Stomach (tissue), 4 donors: ENCODE results near the gene CYP3A5.

Experiments
- POLR2A ChIP-seq, 4 donors: fragments of 450-650 bp; IDR thresholded peaks; one replicate each; pipeline ENCODE4 v1.6.1; 2016; ENCODE audit warnings: antibody characterized with exemption in 4 of 4, control low read depth in 2 of 4, mild to moderate bottlenecking in 1 of 4, moderate library complexity in 1 of 4
- POLR2AphosphoS5 ChIP-seq, 3 donors: sonication (generic); formaldehyde crosslinking; IDR thresholded peaks; one replicate each; pipeline ENCODE4 v1.6.1; 2016; ENCODE audit warnings: antibody characterized with exemption in 3 of 3
- TF ChIP-seq, protein P1 (sequence below), 7 experiments: fragments of 450-650 bp in 4 of 7; fragments of 200-600 bp in 3 of 7; sonication (generic) in 3 of 7; IDR thresholded peaks; one replicate each; pipeline ENCODE4 v1.5.1; 2016 to 2019; ENCODE audit warnings: antibody characterized with exemption in 7 of 7, control low read depth in 2 of 7, mild to moderate bottlenecking in 1 of 7

DNA sequence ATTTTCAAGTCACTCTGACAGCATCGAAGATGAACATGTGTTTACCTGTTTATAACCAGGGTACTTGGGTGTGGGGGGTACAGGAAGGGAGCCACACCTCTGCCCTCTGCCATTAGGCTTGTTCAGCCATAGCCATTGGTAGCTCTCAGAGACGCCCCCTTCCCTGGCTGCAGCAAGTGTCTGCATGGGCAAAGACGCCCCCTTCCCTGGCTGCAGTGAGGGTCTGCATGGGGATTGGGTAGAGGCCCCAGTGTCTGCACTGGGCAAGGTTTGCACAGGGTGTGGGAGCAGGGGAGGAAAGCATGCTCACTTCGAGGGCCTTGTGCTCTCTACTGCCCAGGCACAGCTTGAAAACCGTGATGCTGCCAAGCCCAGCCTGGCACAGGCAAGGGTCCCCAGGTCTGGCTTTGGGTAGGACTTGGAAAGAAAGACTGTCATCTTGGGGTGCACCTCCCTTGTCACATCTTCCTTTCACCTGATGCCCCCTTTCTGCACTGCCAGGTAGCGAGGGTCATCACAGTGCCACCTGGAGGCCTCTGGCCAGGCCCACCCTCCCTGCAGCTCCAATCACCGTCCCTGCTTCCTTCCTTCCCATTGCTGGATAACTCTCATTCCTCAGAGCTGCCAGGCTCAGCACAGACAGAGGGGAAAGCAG is 78.0 kb downstream of the CYP3A5 start:
- TF ChIP-seq, protein P1, sequence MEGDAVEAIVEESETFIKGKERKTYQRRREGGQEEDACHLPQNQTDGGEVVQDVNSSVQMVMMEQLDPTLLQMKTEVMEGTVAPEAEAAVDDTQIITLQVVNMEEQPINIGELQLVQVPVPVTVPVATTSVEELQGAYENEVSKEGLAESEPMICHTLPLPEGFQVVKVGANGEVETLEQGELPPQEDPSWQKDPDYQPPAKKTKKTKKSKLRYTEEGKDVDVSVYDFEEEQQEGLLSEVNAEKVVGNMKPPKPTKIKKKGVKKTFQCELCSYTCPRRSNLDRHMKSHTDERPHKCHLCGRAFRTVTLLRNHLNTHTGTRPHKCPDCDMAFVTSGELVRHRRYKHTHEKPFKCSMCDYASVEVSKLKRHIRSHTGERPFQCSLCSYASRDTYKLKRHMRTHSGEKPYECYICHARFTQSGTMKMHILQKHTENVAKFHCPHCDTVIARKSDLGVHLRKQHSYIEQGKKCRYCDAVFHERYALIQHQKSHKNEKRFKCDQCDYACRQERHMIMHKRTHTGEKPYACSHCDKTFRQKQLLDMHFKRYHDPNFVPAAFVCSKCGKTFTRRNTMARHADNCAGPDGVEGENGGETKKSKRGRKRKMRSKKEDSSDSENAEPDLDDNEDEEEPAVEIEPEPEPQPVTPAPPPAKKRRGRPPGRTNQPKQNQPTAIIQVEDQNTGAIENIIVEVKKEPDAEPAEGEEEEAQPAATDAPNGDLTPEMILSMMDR (IDR thresholded peaks at IDR 0.05): no peak
- TF ChIP-seq POLR2A (IDR thresholded peaks at IDR 0.05) (no peak), POLR2AphosphoS5 (IDR thresholded peaks at IDR 0.05) (no peak)
